Suppressor macrophage treated with lipopolysaccharide for 1 hour (primary cell): ENCODE results near the gene NME1.

Experiments used
- DNase-seq, 3 donors: peaks; one replicate each; pipeline ENCODE4 v3.0.0-alpha.2; 2020 to 2022

The NME1 gene

DNA sequence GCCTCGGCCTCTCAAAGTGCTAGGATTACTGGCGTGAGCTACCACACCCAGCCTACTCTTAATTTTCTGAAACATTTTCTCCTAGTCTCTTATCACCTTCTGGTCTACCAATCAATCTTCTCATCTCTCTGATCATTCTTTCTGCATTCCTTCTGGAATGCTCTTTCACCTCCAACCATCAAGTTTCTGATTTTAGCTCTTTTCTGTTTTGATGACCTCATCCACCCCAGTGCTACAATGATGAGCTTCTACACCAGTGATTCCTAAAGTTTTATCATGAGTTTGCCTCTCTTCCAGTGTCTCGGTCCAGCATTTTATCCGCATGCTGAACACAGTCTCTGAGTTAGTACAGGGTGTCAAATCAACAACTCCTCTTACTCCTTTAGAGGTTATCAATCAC is 44.4 kb downstream of the NME1 start:
- DNase-seq, result no peak

DNA sequence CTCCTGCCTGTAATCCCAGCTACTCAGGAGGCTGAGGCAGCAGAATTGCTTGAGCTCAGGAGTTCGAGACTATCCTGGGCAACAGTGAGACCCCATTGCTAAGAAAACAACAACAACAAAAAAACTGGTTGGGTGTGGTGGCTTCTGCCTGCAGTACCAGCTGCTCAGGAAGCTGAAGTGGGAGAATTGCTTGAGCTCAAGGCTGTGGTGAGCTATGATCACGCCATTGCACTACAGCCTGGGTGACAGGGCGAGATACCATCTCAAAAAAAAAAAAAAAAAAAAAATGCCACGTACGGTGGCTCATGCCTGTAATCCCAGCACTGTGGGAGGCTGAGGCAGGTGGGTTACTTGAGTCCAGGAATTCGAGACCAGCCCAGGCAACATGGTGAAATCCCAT is 46.9 kb downstream of the NME1 start:
- no peak for DNase-seq

DNA sequence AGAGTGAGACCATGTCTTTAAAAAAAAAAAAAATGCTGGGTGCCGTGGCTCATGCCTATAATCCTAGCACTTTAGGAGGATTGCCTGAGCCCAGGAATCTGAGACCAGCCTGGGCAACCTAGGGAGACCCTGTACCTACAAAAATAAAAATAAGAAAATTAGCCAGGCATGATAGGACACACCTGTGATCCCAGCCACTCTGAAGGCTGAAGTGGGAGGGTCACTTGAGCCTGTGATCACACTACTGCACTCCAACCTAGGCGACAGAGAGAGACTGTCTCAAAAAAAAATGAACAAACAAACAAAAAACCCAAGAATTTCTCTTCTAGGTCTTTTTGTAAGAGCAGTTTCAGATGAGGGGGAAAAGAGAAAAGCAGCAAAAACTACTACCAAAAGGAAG is 47.5 kb downstream of the NME1 start:
- no peak for DNase-seq

DNA sequence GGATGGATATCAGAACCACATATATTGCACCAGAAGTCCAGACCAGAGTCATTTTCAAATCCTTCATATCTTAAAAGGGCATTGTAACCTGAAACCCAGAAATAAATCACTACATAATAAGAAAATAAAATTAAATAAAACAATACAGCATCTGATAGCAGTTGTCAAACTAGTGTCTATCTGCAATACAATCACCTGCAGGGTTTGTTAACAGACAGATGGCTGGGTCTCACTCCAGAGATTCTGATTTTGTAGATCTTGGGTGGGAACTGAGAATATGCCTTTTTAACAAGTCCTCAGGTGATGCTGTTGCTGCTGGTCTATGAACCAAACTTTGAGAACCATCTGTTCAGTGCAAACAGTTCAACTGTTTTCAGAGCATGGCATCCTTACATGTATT is 50.5 kb downstream of the NME1 start:
- no peak for DNase-seq
